ENCODE data around the gene KRT79. TPM values are rescaled to one million over a fixed set of nuclear protein-coding genes. Genes with fewer than 3 reads are reported as not detected.

KRT79 gene
- polyA plus RNA-seq, 1 of the 3 experiments (the other 2 are of a cell fraction) = not detected

GRCh38 chr12:52812073-52812400 is 22.1 kb downstream of the KRT79 start:
- TF ChIP-seq RXRA (IDR thresholded peaks at IDR 0.05; ENCODE audit: borderline replicate concordance, low read depth) (no peak), ELF1 (IDR thresholded peaks at IDR 0.05) (no peak), RAD21 (IDR thresholded peaks at IDR 0.05; ENCODE audit: low read length) (no peak), USF2 (IDR thresholded peaks at IDR 0.05; ENCODE audit: borderline replicate concordance, low read depth, low read length) (no peak), SIN3A (IDR thresholded peaks at IDR 0.05; ENCODE audit: borderline replicate concordance, low read depth, low read length) (no peak), JUND (IDR thresholded peaks at IDR 0.05) (no peak), NFIC (IDR thresholded peaks at IDR 0.05; ENCODE audit: borderline replicate concordance) (no peak)
- Histone ChIP-seq H3K79me2 (ENCODE audit: insufficient read depth) (no peaks in the 10 kb centered on the region), H3K9me2 (no peaks in the 10 kb centered on the region), H2AFZ (ENCODE audit: low read depth) (no peak overlapping the region), H3K27ac (ENCODE audit: low read depth in 2 of 2, low read length in 1 of 2) (no peak overlapping the region), H3K4me2 (no peak overlapping the region), H3K4me3 (ENCODE audit: low read depth in 2 of 2, low read length in 1 of 2) (no peak overlapping the region), H4K20me1 (ENCODE audit: insufficient read depth) (no peaks in the 10 kb centered on the region), H3K9me3 (no peaks in the 10 kb centered on the region), H3K4me1 (ENCODE audit: control insufficient read depth in 1 of 2, insufficient read depth in 2 of 2, low read depth in 1 of 2, low read length in 1 of 2) (no peaks in the 10 kb centered on the region), H3K27me3 (ENCODE audit: insufficient read depth) (peaks cover 25% of the 10 kb centered on the region; the same call in 1 of the 2 replicates), H3K9ac (no peak overlapping the region), H3F3A (replicated peaks; ENCODE audit: insufficient read depth) (no peaks in the 10 kb centered on the region), H3K36me3 (replicated peaks in 1 of 2; ENCODE audit: control insufficient read depth in 1 of 2, insufficient read depth in 2 of 2, low read length in 1 of 2) (no peaks in the 10 kb centered on the region)
- 9% methylated on average over 3 of the region's 4 CpGs for WGBS (ENCODE audit: low lambda C conversion rate)
- DNase-seq = no peak
- ChIA-PET CTCF (interaction anchor here (0.9 kb wide), 1 partner anchor 19 kb away, joined by 3 read pairs; no protein-coding TSS in a partner anchor), POLR2A (no interaction called here)

- no peaks in the 10 kb centered on the region for H3K9me2 ChIP-seq
- no peak overlapping the region for H3K9ac ChIP-seq
- no peaks in the 10 kb centered on the region for H3K9me3 ChIP-seq
- no peak for TF ChIP-seq USF1 (IDR thresholded peaks at IDR 0.05; ENCODE audit: borderline replicate concordance, low read depth)
- TF ChIP-seq IRF3 (IDR thresholded peaks at IDR 0.05; ENCODE audit: low read depth, low read length) = no peak
- TF ChIP-seq NRF1 (IDR thresholded peaks at IDR 0.05; ENCODE audit: low read depth, low read length) = no peak
- TF ChIP-seq EZH2phosphoT487 (IDR thresholded peaks at IDR 0.05; ENCODE audit: borderline replicate concordance, low read depth) = no peak
- no peak for TF ChIP-seq GABPA (IDR thresholded peaks at IDR 0.05; ENCODE audit: low read depth)
- no peak for TF ChIP-seq NFIC (IDR thresholded peaks at IDR 0.05; ENCODE audit: borderline replicate concordance)
- TF ChIP-seq EP300 (IDR thresholded peaks at IDR 0.05; ENCODE audit: borderline replicate concordance in 1 of 2, low read depth in 1 of 2, low read length in 1 of 2) = no peak
- no peak for TF ChIP-seq POLR2AphosphoS5 (IDR thresholded peaks at IDR 0.05; ENCODE audit: low read depth, low read length)
- no peak for TF ChIP-seq GATA2 (CRISPR knock-in tag; IDR thresholded peaks at IDR 0.05)
- no peak for TF ChIP-seq RXRA (IDR thresholded peaks at IDR 0.05; ENCODE audit: borderline replicate concordance, low read depth)
- no peak for TF ChIP-seq MXI1 (IDR thresholded peaks at IDR 0.05; ENCODE audit: low read depth, low read length)
- WGBS (ENCODE audit: low lambda C conversion rate) = 27% methylated on average over 9 of the region's 9 CpGs
- H3K79me2 ChIP-seq (ENCODE audit: insufficient read depth) = no peaks in the 10 kb centered on the region
- no peak for DNase-seq
- no peaks in the 10 kb centered on the region for H3F3A ChIP-seq (replicated peaks; ENCODE audit: insufficient read depth)
- H3K36me3 ChIP-seq (replicated peaks in 1 of 2; ENCODE audit: control insufficient read depth in 1 of 2, insufficient read depth in 2 of 2, low read length in 1 of 2) = no peaks in the 10 kb centered on the region
- no peaks in the 10 kb centered on the region for H3K4me1 ChIP-seq (ENCODE audit: control insufficient read depth in 1 of 2, insufficient read depth in 2 of 2, low read depth in 1 of 2, low read length in 1 of 2)
- no peak overlapping the region for H2AFZ ChIP-seq (ENCODE audit: low read depth)
- no peak overlapping the region for H3K4me3 ChIP-seq (ENCODE audit: low read depth in 2 of 2, low read length in 1 of 2)
- no peaks in the 10 kb centered on the region for H4K20me1 ChIP-seq (ENCODE audit: insufficient read depth)
- no peak overlapping the region for H3K4me2 ChIP-seq
- ChIA-PET CTCF (no interaction called here), POLR2A (no interaction called here)
- no peak overlapping the region for H3K27ac ChIP-seq (ENCODE audit: low read depth in 2 of 2, low read length in 1 of 2)
- peaks cover 24% of the 10 kb centered on the region; the same call in 1 of the 2 replicates for H3K27me3 ChIP-seq (ENCODE audit: insufficient read depth)
Observed at GRCh38 chr12:52811191-52812072, 22.7 kb downstream of the KRT79 start.

Data from SK-N-SH (cell line).